ENCODE data around the gene FGFR4.

FGFR4 gene

DNA sequence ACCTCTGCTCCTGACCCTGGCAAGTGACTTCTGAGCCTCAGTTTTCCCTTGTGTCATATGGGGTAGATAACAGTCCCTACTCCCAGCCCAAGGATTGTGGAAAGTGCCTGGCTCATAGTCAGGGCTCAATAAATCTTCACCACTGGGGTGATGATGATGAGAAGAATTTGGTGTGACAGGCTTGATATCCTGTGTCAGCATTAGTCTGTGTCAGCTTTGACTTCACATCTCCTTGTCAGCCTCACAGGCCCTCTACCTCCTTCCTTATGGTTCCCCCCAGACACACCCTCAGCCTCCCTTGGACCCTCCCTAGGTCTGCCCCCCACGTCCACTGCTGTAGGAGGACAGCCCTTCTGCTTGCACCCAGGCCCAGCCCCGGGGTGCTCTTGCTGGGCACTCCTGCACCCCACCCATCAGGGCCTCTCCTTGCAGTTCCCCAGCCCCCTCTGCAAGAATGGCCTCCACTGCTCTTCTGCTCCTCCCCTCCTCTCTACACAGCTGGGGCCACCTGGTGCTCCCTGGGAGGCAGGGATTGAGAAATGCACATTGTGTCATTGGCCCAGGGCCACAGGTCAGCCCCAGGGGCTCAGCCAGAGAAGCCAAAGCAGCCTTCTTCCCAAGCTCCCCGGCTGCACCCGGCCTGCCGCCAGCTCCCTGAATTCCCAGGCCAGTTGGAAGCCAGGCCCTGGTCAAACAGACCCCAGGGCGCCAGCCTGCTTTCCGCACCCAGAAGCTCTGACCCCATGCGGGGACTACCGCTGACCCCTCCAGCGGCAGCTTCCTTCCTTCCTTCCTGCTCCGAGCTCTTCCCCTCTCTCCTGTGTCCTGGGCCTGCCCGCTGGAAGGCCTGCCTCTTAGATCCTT is 7.7 kb downstream of the FGFR4 start:
- Histone ChIP-seq H3K36me3 (no peaks in the 10 kb centered on the region), H3K27me3 (peaks cover 0 to 3% (median 0%) of the 10 kb centered on the region in 11 experiments; a peak in 2 of 22 replicates), H3K4me2 (peak overlapping the region in 10 of 11 experiments; percentile 7 to 72 (median 54); a peak in 17 of 22 replicates), H3K4me3 (no peak overlapping the region), H3K4me1 (peaks cover 8 to 44% (median 40%) of the 10 kb centered on the region in 10 experiments), H4K20me1 (peaks cover 0 to 30% (median 0%) of the 10 kb centered on the region in 11 experiments; a peak in 3 of 22 replicates), H3K27ac (peak overlapping the region in 3 of 11 experiments; percentile 21 to 29 (median 25); a peak in 4 of 22 replicates), H3K9me3 (replicated peaks in 1 of 11) (no peaks in the 10 kb centered on the region), H3K9ac (peak overlapping the region in 1 of 11 experiments; percentile 18; a peak in 2 of 22 replicates)
- no peak for TF ChIP-seq Cebpa-rat (IDR thresholded peaks at IDR 0.05)

DNA sequence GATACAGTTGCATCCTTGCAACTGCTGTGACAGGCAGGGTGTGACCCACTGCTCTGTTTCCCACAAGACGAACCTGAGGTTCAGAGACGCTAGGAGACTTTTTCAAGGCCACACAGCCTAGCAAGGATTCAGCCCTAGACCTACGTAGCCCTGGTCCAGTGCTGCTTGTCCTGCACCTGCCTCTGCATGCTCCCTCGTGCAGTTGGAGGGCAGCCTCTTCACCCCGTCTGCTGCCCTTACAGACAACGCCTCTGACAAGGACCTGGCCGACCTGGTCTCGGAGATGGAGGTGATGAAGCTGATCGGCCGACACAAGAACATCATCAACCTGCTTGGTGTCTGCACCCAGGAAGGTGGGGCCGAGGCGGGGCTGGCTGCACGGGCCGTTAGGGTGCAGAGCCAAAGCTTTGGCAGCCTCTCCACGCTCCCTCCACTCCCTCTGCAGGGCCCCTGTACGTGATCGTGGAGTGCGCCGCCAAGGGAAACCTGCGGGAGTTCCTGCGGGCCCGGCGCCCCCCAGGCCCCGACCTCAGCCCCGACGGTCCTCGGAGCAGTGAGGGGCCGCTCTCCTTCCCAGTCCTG is 8.5 kb downstream of the FGFR4 start:
- Histone ChIP-seq H3K36me3 (no peaks in the 10 kb centered on the region), H3K27me3 (peaks cover 0 to 6% (median 0%) of the 10 kb centered on the region in 11 experiments; a peak in 2 of 22 replicates), H3K4me3 (no peak overlapping the region), H3K27ac (peak overlapping the region in 3 of 11 experiments; percentile 21 to 29 (median 25); a peak in 4 of 22 replicates), H4K20me1 (peaks cover 0 to 23% (median 0%) of the 10 kb centered on the region in 11 experiments; a peak in 3 of 22 replicates), H3K4me1 (peaks cover 4 to 44% (median 39%) of the 10 kb centered on the region in 10 experiments; a peak in 18 of 20 replicates), H3K9me3 (replicated peaks in 1 of 11) (no peaks in the 10 kb centered on the region), H3K9ac (peak overlapping the region in 1 of 11 experiments; percentile 18; a peak in 1 of 22 replicates), H3K4me2 (peak overlapping the region in 9 of 11 experiments; percentile 24 to 72 (median 55); a peak in 15 of 22 replicates)
- no peak for TF ChIP-seq Cebpa-rat (IDR thresholded peaks at IDR 0.05)

DNA sequence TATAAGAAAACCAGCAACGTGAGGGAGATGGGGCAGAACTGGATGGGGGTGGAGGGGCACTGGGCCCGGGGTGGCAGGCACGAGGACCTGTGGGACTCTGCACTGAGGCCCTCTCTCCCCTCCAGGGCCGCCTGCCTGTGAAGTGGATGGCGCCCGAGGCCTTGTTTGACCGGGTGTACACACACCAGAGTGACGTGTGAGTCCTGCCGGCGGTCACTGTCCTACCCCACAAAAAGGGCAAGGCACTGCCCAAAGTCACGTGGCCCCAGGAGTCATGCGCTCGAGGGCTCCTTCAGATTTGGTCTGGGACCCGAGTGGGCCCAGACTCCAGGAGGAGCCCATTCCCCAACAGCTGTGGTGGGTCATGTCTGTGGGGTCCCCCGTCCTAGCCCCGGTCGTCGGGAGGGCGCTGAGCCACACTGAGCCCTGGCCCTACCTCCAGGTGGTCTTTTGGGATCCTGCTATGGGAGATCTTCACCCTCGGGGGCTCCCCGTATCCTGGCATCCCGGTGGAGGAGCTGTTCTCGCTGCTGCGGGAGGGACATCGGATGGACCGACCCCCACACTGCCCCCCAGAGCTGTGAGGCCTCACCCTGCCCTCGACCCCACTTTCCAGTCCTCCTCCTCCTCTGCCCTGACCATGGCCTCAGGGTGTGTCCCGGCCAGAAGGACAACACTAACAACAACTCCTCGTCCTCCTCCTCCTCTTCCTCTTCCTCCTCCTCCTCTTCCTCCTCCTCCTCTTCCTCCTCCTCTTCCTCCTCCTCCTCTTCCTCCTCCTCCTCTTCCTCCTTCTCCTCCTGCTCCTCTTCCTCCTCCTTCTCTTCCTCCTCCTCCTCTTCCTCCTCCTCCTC is 9.7 kb downstream of the FGFR4 start:
- Histone ChIP-seq H3K4me2 (no peak overlapping the region), H3K36me3 (no peaks in the 10 kb centered on the region), H3K9me3 (replicated peaks in 1 of 11) (no peaks in the 10 kb centered on the region), H3K27ac (no peak overlapping the region), H3K9ac (no peak overlapping the region), H3K27me3 (peaks cover 0 to 6% (median 0%) of the 10 kb centered on the region in 11 experiments; a peak in 2 of 22 replicates), H3K4me3 (no peak overlapping the region), H3K4me1 (peaks cover 4 to 47% (median 42%) of the 10 kb centered on the region in 10 experiments; a peak in 18 of 20 replicates), H4K20me1 (peaks cover 0 to 12% (median 0%) of the 10 kb centered on the region in 11 experiments; a peak in 2 of 22 replicates)
- no peak for TF ChIP-seq Cebpa-rat (IDR thresholded peaks at IDR 0.05)

DNA sequence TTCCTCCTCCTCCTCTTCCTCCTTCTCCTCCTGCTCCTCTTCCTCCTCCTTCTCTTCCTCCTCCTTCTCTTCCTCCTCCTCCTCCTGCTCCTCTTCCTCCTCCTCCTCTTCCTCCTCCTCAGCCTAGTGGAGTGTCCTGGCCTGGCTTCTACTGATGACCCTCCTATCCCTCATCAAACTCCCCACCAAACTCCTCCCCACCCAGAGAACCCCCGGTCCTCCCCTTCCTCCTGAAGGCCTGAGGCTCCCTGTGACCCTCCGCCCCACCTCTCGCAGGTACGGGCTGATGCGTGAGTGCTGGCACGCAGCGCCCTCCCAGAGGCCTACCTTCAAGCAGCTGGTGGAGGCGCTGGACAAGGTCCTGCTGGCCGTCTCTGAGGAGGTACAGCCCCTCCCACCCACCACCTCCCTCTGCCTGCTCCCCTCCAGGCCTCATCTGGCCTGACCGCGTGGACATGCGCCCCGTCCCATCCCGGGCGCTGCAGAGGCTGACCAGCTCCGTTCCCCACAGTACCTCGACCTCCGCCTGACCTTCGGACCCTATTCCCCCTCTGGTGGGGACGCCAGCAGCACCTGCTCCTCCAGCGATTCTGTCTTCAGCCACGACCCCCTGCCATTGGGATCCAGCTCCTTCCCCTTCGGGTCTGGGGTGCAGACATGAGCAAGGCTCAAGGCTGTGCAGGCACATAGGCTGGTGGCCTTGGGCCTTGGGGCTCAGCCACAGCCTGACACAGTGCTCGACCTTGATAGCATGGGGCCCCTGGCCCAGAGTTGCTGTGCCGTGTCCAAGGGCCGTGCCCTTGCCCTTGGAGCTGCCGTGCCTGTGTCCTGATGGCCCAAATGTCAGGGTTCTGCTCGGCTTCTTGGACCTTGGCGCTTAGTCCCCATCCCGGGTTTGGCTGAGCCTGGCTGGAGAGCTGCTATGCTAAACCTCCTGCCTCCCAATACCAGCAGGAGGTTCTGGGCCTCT is 10.6 kb downstream of the FGFR4 start:
- Histone ChIP-seq H3K4me2 (peak overlapping the region in 1 of 11 experiments; percentile 85; a peak in 1 of 22 replicates), H4K20me1 (peaks cover 0 to 9% (median 0%) of the 10 kb centered on the region in 11 experiments; a peak in 1 of 22 replicates), H3K4me3 (no peak overlapping the region), H3K9ac (no peak overlapping the region), H3K4me1 (peaks cover 4 to 47% (median 42%) of the 10 kb centered on the region in 10 experiments; a peak in 18 of 20 replicates), H3K27me3 (peaks cover 0 to 6% (median 0%) of the 10 kb centered on the region in 11 experiments; a peak in 2 of 22 replicates), H3K36me3 (no peaks in the 10 kb centered on the region), H3K9me3 (replicated peaks in 1 of 11) (no peaks in the 10 kb centered on the region), H3K27ac (0 out of 22 replicates have a peak overlapping the region, but pooled peaks of 1 of the 11 experiments have one; percentile 40)
- TF ChIP-seq Cebpa-rat (IDR thresholded peaks at IDR 0.05), result no peak

DNA sequence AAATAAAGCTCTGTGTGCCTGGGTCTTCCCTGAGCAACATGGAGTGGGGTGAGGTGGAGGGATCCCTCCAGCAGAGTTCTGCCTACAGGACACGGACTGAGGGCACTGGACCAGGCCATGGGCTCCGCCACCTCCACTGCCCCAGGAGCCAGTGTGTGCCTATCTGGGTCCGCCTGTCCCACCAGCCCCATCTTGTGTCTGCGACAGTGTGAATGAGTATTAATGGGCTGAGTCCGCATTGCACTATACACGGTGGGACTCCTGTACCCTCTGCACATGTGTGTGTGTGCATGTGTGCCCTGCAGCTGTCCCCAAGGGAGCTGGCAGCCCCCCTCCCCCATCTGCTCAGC is 11.4 kb downstream of the FGFR4 start:
- H3K27ac ChIP-seq, result peak overlapping the region in 2 of 11 experiments; percentile 35 to 40; a peak in 1 of 22 replicates
- H3K4me2 ChIP-seq, result peak overlapping the region in 10 of 11 experiments; percentile 15 to 88 (median 80); a peak in 18 of 22 replicates
- peak overlapping the region in 2 of 11 experiments; percentile 43 to 54; a peak in 4 of 22 replicates for H3K9ac ChIP-seq
- H3K27me3 ChIP-seq, result peaks cover 0 to 6% (median 0%) of the 10 kb centered on the region in 11 experiments; a peak in 2 of 22 replicates
- H3K36me3 ChIP-seq, result no peaks in the 10 kb centered on the region
- H3K9me3 ChIP-seq (replicated peaks in 1 of 11), result no peaks in the 10 kb centered on the region
- no peak overlapping the region for H3K4me3 ChIP-seq
- peaks cover 0 to 9% (median 0%) of the 10 kb centered on the region in 11 experiments; a peak in 1 of 22 replicates for H4K20me1 ChIP-seq
- peaks cover 4 to 47% (median 42%) of the 10 kb centered on the region in 10 experiments; a peak in 18 of 20 replicates for H3K4me1 ChIP-seq
- no peak for TF ChIP-seq Cebpa-rat (IDR thresholded peaks at IDR 0.05)

DNA sequence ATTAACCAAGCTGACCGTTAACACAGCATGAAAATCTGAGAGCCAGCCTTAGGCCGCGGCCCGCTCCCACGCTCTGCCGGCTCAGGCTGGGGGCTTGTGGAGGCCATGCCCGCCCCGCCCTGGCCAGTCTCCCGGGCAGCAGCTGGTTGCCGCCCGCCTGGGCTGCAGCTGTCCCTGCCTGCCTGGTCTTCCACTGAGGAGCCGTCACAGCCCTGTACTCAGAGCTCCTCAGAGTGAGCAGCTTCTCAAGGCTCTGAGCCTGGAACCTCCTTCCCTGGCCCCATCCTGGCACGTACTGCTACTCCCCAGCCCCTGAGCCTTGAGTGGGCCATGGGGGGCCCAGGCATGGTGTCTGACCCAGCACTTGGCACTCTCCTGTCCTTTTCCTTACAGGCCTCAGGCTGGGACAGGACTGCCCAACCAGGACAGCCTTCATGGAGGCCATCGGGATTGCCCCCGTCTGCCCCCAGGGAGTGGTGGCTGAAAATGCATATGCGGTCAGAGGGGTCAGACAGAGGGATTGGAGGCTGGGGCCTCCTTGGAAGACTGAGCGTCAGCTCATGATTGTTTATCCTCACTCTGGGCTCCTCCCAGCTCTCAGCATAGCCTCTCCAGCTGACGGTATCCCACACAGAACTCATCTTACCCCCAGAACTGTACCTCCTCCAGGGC is 11.9 kb downstream of the FGFR4 start:
- H4K20me1 ChIP-seq, result peaks cover 0 to 9% (median 0%) of the 10 kb centered on the region in 11 experiments; a peak in 1 of 22 replicates
- H3K27me3 ChIP-seq, result peaks cover 0 to 6% (median 0%) of the 10 kb centered on the region in 11 experiments; a peak in 2 of 22 replicates
- TF ChIP-seq Cebpa-rat (IDR thresholded peaks at IDR 0.05), result no peak
- peak overlapping the region; percentile 15 to 88 (median 80); a peak in 18 of 22 replicates for H3K4me2 ChIP-seq
- H3K36me3 ChIP-seq, result no peaks in the 10 kb centered on the region
- H3K27ac ChIP-seq, result peak overlapping the region in 2 of 11 experiments; percentile 35 to 40; a peak in 2 of 22 replicates
- H3K9ac ChIP-seq, result peak overlapping the region in 4 of 11 experiments; percentile 26 to 54 (median 46); a peak in 7 of 22 replicates
- peaks cover 4 to 47% (median 42%) of the 10 kb centered on the region in 10 experiments; a peak in 18 of 20 replicates for H3K4me1 ChIP-seq
- no peaks in the 10 kb centered on the region for H3K9me3 ChIP-seq (replicated peaks in 1 of 11)
- H3K4me3 ChIP-seq, result no peak overlapping the region
